ENCODE measurements around the gene WRAP73.

Gene WRAP73

DNA sequence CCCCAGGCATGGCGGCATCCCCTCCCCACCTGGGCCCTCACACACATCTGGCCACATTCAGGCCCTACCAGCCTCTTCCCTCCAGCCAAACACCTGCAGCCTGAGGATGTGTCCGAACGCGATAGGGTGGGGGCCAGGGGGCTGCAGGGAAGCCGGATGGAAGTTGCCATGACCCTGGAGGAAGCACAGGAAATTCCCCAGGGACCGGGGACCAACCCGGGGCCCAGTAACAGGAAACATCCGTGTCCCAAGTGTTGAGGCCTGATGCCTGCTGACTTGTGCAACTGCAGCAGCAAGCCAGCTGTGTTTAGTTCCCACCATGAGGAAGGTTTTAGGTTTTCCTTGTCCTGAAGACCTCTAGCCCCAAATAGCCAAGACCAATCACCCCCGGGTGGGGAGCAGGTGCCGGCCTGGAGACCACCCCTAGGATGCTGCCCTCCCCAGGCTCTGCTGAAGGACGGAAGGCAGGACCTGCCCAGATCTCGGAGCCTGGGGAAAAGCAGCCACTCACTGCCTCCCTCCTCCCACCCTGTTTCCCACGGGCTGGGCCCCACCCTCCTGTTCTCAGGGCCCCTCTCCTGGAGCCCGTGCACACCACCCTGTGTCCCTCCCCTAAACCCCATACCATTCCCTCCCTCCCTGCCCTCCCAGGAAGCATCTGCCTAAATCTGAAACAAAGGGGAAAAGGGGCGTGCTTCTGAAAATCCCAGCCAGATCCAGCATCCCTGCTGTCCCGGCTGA, 68.4 kb downstream of the WRAP73 start:
- TF ChIP-seq CTCF (conservative IDR thresholded peaks at IDR 0.05; ENCODE audit: low read depth, low read length), result no peak
- DNase-seq (ENCODE audit: low read depth), result peak; percentile 12
- H3K4me3 ChIP-seq (ENCODE audit: low read depth, low read length), result no peak overlapping the region

Data from choroid plexus epithelial cell (primary cell).